SK-N-SH treated with all-trans-retinoic acid at 6 μM for 48 hours (cell line): ENCODE data around the gene TDO2.

ENCODE experiments used
- ATAC-seq: fragments of 200-7000 bp; cut with Tn5 transposase; 3 replicates; pipeline ENCODE4 v1.9.1; 2020; ENCODE audit warnings: mild to moderate bottlenecking, moderate library complexity
- ARNTL ChIP-seq: fragments of 450-650 bp; formaldehyde crosslinking; IDR thresholded peaks from 2 replicates; pipeline ENCODE4 v1.5.0; 2020; ENCODE audit warnings: low read depth, mild to moderate bottlenecking, moderate library complexity, borderline replicate concordance
- BACH2 ChIP-seq: fragments of 250-450 bp; sonication (Bioruptor Pico); IDR thresholded peaks from 2 replicates; pipeline ENCODE4 v1.9.0; 2021; ENCODE audit warnings: mild to moderate bottlenecking, borderline replicate concordance
- CREB5 ChIP-seq: fragments of 250-450 bp; sonication (Bioruptor Pico); IDR thresholded peaks from 2 replicates; pipeline ENCODE4 v1.5.1; 2020; ENCODE audit warnings: low read depth, mild to moderate bottlenecking, moderate library complexity
- CSDC2 ChIP-seq: fragments of 250-450 bp; sonication (Bioruptor Pico); IDR thresholded peaks from 2 replicates; pipeline ENCODE4 v1.5.0; 2020; ENCODE audit warnings: mild to moderate bottlenecking, moderate library complexity
- CSRNP3 ChIP-seq: fragments of 250-450 bp; sonication (Bioruptor Pico); IDR thresholded peaks from 2 replicates; pipeline ENCODE4 v1.5.1; 2021; ENCODE audit warnings: mild to moderate bottlenecking, moderate library complexity
- ESRRG ChIP-seq: fragments of 250-450 bp; sonication (Bioruptor Pico); IDR thresholded peaks from 2 replicates; pipeline ENCODE4 v1.6.1; 2021; ENCODE audit warnings: mild to moderate bottlenecking
- GLIS3 ChIP-seq: fragments of 250-450 bp; sonication (Bioruptor Pico); IDR thresholded peaks from 2 replicates; pipeline ENCODE4 v1.5.0; 2020; ENCODE audit warnings: mild to moderate bottlenecking, moderate library complexity
- ISL1 ChIP-seq: fragments of 250-450 bp; sonication (Bioruptor Pico); IDR thresholded peaks from 2 replicates; pipeline ENCODE4 v2.1.2; 2022; ENCODE audit warnings: mild to moderate bottlenecking, moderate library complexity
- OSR1 ChIP-seq: fragments of 250-450 bp; sonication (Bioruptor Pico); IDR thresholded peaks from 2 replicates; pipeline ENCODE4 v1.8.0; 2022; ENCODE audit warnings: moderate library complexity, mild to moderate bottlenecking, inconsistent platforms
- PATZ1 ChIP-seq: fragments of 250-450 bp; sonication (Bioruptor Pico); IDR thresholded peaks from 2 replicates; pipeline ENCODE4 v1.8.0; 2020; ENCODE audit warnings: mild to moderate bottlenecking, moderate library complexity, borderline replicate concordance
- PPARA ChIP-seq: fragments of 250-450 bp; sonication (Bioruptor Pico); IDR thresholded peaks from 2 replicates; pipeline ENCODE4 v1.5.0; 2020; ENCODE audit warnings: mild to moderate bottlenecking, borderline replicate concordance
- RARB ChIP-seq: fragments of 250-450 bp; sonication (Bioruptor Pico); IDR thresholded peaks from 2 replicates; pipeline ENCODE4 v1.8.0; 2021; ENCODE audit warnings: mild to moderate bottlenecking, moderate library complexity
- SNAI2 ChIP-seq: fragments of 250-450 bp; sonication (Bioruptor Pico); IDR thresholded peaks from 2 replicates; pipeline ENCODE4 v1.5.0; 2020; ENCODE audit warnings: mild to moderate bottlenecking, moderate library complexity
- TCF4 ChIP-seq: fragments of 250-450 bp; sonication (Bioruptor Pico); IDR thresholded peaks from 2 replicates; pipeline ENCODE4 v1.8.0; 2021; ENCODE audit warnings: mild to moderate bottlenecking, moderate library complexity, borderline replicate concordance
- TOX ChIP-seq: fragments of 250-450 bp; sonication (Bioruptor Pico); IDR thresholded peaks from 2 replicates; pipeline ENCODE4 v1.8.0; 2021; ENCODE audit warnings: mild to moderate bottlenecking, moderate library complexity, borderline replicate concordance
- TSHZ2 ChIP-seq: fragments of 250-450 bp; sonication (Bioruptor Pico); IDR thresholded peaks from 2 replicates; pipeline ENCODE4 v1.5.0; 2020; ENCODE audit warnings: mild to moderate bottlenecking, moderate library complexity
- ZC3H10 ChIP-seq: fragments of 250-450 bp; sonication (Bioruptor Pico); IDR thresholded peaks from 2 replicates; pipeline ENCODE4 v1.5.1; 2021; ENCODE audit warnings: mild to moderate bottlenecking, moderate library complexity
- ZFP3 ChIP-seq: fragments of 250-450 bp; sonication (Bioruptor Pico); IDR thresholded peaks from 2 replicates; pipeline ENCODE4 v1.5.0; 2020; ENCODE audit warnings: mild to moderate bottlenecking, moderate library complexity
- ZFP30 ChIP-seq: fragments of 450-650 bp; formaldehyde crosslinking; IDR thresholded peaks from 2 replicates; pipeline ENCODE4 v1.5.0; 2022; ENCODE audit warnings: mild to moderate bottlenecking, moderate library complexity
- ZNF565 ChIP-seq: fragments of 450-650 bp; formaldehyde crosslinking; conservative IDR thresholded peaks from 2 replicates; pipeline ENCODE4 v1.5.0; 2020; ENCODE audit warnings: low read depth, mild to moderate bottlenecking, moderate library complexity
- ZNF70 ChIP-seq: fragments of 450-650 bp; formaldehyde crosslinking; IDR thresholded peaks from 2 replicates; pipeline ENCODE4 v1.5.0; 2020; ENCODE audit warnings: mild to moderate bottlenecking, moderate library complexity
- ZNF8 ChIP-seq: fragments of 450-650 bp; formaldehyde crosslinking; IDR thresholded peaks from 2 replicates; pipeline ENCODE4 v1.5.0; 2020; ENCODE audit warnings: mild to moderate bottlenecking, moderate library complexity

TDO2 gene

GRCh38 chr4:155903453-155903852 lies at the start of gene TDO2:
Gene TDO2 (plus strand): TSS chr4:155903696. CDS start chr4:155903759, 63 bp downstream.
- TF ChIP-seq BACH2 (CRISPR knock-in tag) (no peak), GLIS3 (CRISPR knock-in tag) (no peak), ZNF8 (CRISPR knock-in tag) (no peak), ARNTL (CRISPR knock-in tag) (no peak)
- ATAC-seq: no peak

- ATAC-seq: peak; percentile 32; the same call in 1 of the 3 replicates
Observed at GRCh38 chr4:155854582-155855226, 48.8 kb upstream of the TDO2 start.

GRCh38 chr4:155855897-155856296 lies 47.6 kb upstream of the TDO2 start:
- TF ChIP-seq OSR1 (no peak), TCF4 (no peak), ZNF565 (CRISPR knock-in tag) (no peak), ZNF70 (CRISPR knock-in tag) (no peak), RARB (CRISPR knock-in tag) (no peak), ZFP30 (no peak), PATZ1 (no peak), ZFP3 (CRISPR knock-in tag) (no peak)
- no peak for ATAC-seq

More at GRCh38 chr4:155854582-155855226, 48.8 kb upstream of the TDO2 start:
- TF ChIP-seq RARB (CRISPR knock-in tag): no peak
- TF ChIP-seq TCF4: no peak
- TF ChIP-seq TOX (CRISPR knock-in tag): no peak
- TF ChIP-seq ESRRG (CRISPR knock-in tag): no peak
- TF ChIP-seq CSDC2 (CRISPR knock-in tag): no peak
- no peak for TF ChIP-seq PPARA (CRISPR knock-in tag)
- TF ChIP-seq ZFP30: no peak
- TF ChIP-seq TSHZ2: no peak
- TF ChIP-seq CREB5 (CRISPR knock-in tag): no peak
- no peak for TF ChIP-seq ZNF8 (CRISPR knock-in tag)
- TF ChIP-seq ZFP3 (CRISPR knock-in tag): no peak
- no peak for TF ChIP-seq GLIS3 (CRISPR knock-in tag)
- no peak for TF ChIP-seq BACH2 (CRISPR knock-in tag)
- TF ChIP-seq CSRNP3 (CRISPR knock-in tag): no peak
- no peak for TF ChIP-seq ZC3H10 (CRISPR knock-in tag)
- no peak for TF ChIP-seq SNAI2 (CRISPR knock-in tag)
- TF ChIP-seq ISL1 (CRISPR knock-in tag): no peak
- no peak for TF ChIP-seq ARNTL (CRISPR knock-in tag)

GRCh38 chr4:155866177-155866576 lies 37.3 kb upstream of the TDO2 start, which contains the start of gene ASIC5:
Gene ASIC5 (minus strand): TSS chr4:155866277. CDS start chr4:155866226, 51 bp downstream.
- TF ChIP-seq BACH2 (CRISPR knock-in tag) (no peak), ZFP30 (no peak), CSRNP3 (CRISPR knock-in tag) (no peak), CSDC2 (CRISPR knock-in tag) (no peak), TCF4 (no peak)
- ATAC-seq: no peak
